PC-9 (cell line): ENCODE data around the gene APBA2. TPM values are rescaled to one million over a fixed set of nuclear protein-coding genes. Genes with fewer than 3 reads are reported as not detected.

ENCODE experiments used
- BruUV-seq: library from RNA; stranded (reverse); fragments of 400-500 nt; replicated peaks from 2 replicates; lab custom pipeline; 2021; lab: Mats Ljungman, UMichigan
- CTCF ChIA-PET: fragments of 300-600 bp; sonication (Branson Sonifier 250); formaldehyde crosslinking; loops from one replicate; lab custom pipeline; 2022; ENCODE audit warnings: antibody characterized with exemption; lab: Charles Lee
- POLR2A ChIA-PET: fragments of 300-600 bp; sonication (Branson Sonifier 250); formaldehyde crosslinking; loops from one replicate; lab custom pipeline; 2022; ENCODE audit warnings: antibody characterized with exemption; ENCODE audit not compliant: unreplicated experiment; lab: Charles Lee
- DNase-seq, 2 experiments: peaks; one replicate each; pipeline versions ENCODE4 v3.0.0 to v3.0.0-alpha.2; 2015 to 2022; ENCODE audit warnings: mixed read lengths in 1 of 2
- H2AFZ ChIP-seq: fragments of 200-600 bp; sonication (generic); 2 replicates; pipeline ENCODE4 v1.8.1; 2017; ENCODE audit warnings: antibody characterized with exemption
- H3F3A ChIP-seq: fragments of 200-600 bp; sonication (generic); 2 replicates; pipeline ENCODE4 v1.8.1; 2017; ENCODE audit warnings: antibody characterized with exemption, mild to moderate bottlenecking, low read depth; ENCODE audit not compliant: insufficient read depth
- H3K27ac ChIP-seq: fragments of 200-600 bp; sonication (generic); 2 replicates; pipeline ENCODE4 v1.6.1; 2016; ENCODE audit warnings: mixed run types
- H3K27me3 ChIP-seq: fragments of 200-600 bp; sonication (generic); 2 replicates; pipeline ENCODE4 v1.6.1; 2016; ENCODE audit warnings: low read depth, mixed run types; ENCODE audit not compliant: insufficient read depth
- H3K36me3 ChIP-seq: fragments of 200-600 bp; sonication (generic); 2 replicates; pipeline ENCODE4 v1.6.1; 2016; ENCODE audit warnings: low read depth, mixed run types
- H3K4me1 ChIP-seq: fragments of 200-600 bp; sonication (generic); replicated peaks from 2 replicates; pipeline ENCODE4 v1.6.1; 2016; ENCODE audit warnings: mixed run types; ENCODE audit not compliant: insufficient read depth
- H3K4me2 ChIP-seq: fragments of 200-600 bp; sonication (generic); 2 replicates; pipeline ENCODE4 v1.6.1; 2017; ENCODE audit warnings: mixed run types
- H3K4me3 ChIP-seq: fragments of 200-600 bp; sonication (generic); 2 replicates; pipeline ENCODE4 v1.6.1; 2016; ENCODE audit warnings: mixed run types
- H3K79me2 ChIP-seq: fragments of 200-600 bp; sonication (generic); 2 replicates; pipeline ENCODE4 v1.6.1; 2017; ENCODE audit warnings: low read depth, mixed run types
- H3K9me2 ChIP-seq: fragments of 200-600 bp; sonication (generic); 2 replicates; pipeline ENCODE4 v1.8.1; 2017; ENCODE audit warnings: mild to moderate bottlenecking; ENCODE audit not compliant: insufficient read depth
- H3K9me3 ChIP-seq: fragments of 200-600 bp; sonication (generic); 2 replicates; pipeline ENCODE4 v1.8.1; 2016; ENCODE audit warnings: low read depth; ENCODE audit not compliant: insufficient read depth
- H4K20me1 ChIP-seq: fragments of 200-600 bp; sonication (generic); 2 replicates; pipeline ENCODE4 v1.8.1; 2017; ENCODE audit not compliant: insufficient read depth
- EZH2 ChIP-seq: fragments of 200-600 bp; sonication (generic); IDR thresholded peaks from 2 replicates; pipeline ENCODE4 v1.8.0; 2017; ENCODE audit warnings: antibody characterized with exemption, low read depth
- intact Hi-C: fragments of 100-400 bp; cut with micrococcal nuclease; formaldehyde crosslinking; loops from one replicate; pipeline ENCODE4 v1.10.0; 2022; ENCODE audit not compliant: unreplicated experiment
- total RNA-seq: library from RNA; stranded (reverse); gene quantifications from 2 replicates; pipeline ENCODE4 v1.2.3, GENCODE V29; 2021
- TF ChIP-seq, protein P1 (sequence below): fragments of 200-600 bp; sonication (generic); conservative IDR thresholded peaks from 2 replicates; pipeline ENCODE4 v1.6.1; 2017; ENCODE audit warnings: mixed run types, antibody characterized with exemption, mild to moderate bottlenecking, moderate library complexity

APBA2 gene
- total RNA-seq, 1 experiment from 2014 or later = not detected

DNA sequence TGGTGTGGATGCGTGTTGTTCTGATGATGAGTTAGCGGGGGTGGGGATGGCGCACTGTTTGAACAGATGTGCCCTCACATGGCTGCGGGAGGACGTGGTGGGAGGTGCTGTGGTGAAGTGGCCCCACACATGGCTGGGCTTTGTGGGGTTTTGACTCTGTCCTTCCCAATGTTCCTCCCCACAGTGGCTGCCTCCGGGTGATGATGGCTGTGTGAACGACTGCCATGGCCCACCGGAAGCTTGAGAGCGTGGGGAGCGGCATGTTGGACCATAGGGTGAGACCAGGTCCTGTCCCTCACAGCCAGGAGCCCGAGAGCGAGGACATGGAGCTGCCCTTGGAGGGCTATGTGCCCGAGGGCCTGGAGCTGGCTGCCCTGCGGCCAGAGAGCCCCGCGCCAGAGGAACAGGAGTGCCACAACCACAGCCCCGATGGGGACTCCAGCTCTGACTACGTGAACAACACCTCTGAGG lies 167.9 kb downstream of the APBA2 start:
- ChIA-PET CTCF (no interaction called here), POLR2A (no interaction called here)
- Histone ChIP-seq H3K4me3 (no peak overlapping the region), H3K79me2 (no peaks in the 10 kb centered on the region), H3K4me1 (no peaks in the 10 kb centered on the region), H3K27ac (no peak overlapping the region), H3K27me3 (peaks cover 11% of the 10 kb centered on the region), H3F3A (no peaks in the 10 kb centered on the region), H3K36me3 (no peaks in the 10 kb centered on the region), H2AFZ (no peak overlapping the region), H3K9me3 (no peaks in the 10 kb centered on the region), H3K9me2 (no peaks in the 10 kb centered on the region), H4K20me1 (no peaks in the 10 kb centered on the region), H3K4me2 (no peak overlapping the region)
- TF ChIP-seq, protein P1, sequence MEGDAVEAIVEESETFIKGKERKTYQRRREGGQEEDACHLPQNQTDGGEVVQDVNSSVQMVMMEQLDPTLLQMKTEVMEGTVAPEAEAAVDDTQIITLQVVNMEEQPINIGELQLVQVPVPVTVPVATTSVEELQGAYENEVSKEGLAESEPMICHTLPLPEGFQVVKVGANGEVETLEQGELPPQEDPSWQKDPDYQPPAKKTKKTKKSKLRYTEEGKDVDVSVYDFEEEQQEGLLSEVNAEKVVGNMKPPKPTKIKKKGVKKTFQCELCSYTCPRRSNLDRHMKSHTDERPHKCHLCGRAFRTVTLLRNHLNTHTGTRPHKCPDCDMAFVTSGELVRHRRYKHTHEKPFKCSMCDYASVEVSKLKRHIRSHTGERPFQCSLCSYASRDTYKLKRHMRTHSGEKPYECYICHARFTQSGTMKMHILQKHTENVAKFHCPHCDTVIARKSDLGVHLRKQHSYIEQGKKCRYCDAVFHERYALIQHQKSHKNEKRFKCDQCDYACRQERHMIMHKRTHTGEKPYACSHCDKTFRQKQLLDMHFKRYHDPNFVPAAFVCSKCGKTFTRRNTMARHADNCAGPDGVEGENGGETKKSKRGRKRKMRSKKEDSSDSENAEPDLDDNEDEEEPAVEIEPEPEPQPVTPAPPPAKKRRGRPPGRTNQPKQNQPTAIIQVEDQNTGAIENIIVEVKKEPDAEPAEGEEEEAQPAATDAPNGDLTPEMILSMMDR = no peak
- TF ChIP-seq EZH2 = no peak
- BruUV-seq = no TSS peak
- intact Hi-C loops = no loop called here
- DNase-seq = no peak

DNA sequence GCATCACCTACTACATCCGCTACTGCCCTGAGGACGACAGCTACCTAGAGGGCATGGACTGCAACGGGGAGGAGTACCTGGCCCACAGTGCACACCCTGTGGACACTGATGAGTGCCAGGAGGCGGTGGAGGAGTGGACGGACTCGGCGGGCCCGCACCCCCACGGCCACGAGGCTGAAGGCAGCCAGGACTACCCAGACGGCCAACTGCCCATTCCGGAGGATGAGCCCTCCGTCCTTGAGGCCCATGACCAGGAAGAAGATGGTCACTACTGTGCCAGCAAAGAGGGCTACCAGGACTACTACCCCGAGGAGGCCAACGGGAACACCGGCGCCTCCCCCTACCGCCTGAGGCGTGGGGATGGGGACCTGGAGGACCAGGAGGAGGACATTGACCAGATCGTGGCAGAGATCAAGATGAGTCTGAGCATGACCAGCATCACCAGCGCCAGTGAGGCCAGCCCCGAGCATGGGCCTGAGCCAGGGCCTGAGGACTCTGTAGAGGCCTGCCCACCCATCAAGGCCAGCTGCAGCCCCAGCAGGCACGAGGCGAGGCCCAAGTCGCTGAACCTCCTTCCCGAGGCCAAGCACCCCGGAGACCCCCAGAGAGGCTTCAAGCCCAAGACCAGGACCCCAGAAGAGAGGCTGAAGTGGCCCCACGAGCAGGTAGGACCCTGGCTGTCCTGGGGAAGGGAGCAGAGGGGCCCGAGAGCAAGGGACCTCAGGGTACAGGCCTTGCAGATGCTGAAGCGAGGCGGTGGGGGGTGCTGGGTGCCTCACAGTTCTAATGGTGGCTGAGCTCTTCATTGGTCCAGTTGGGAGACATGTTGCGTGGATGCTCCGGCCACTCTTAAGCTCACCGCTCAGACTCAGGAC lies 168.6 kb downstream of the APBA2 start:
- intact Hi-C loops = no loop called here
- TF ChIP-seq, protein P1 = no peak
- no peak for TF ChIP-seq EZH2
- ChIA-PET CTCF (no interaction called here), POLR2A (no interaction called here)
- Histone ChIP-seq H2AFZ (no peak overlapping the region), H3K79me2 (no peaks in the 10 kb centered on the region), H3K36me3 (no peaks in the 10 kb centered on the region), H3F3A (no peaks in the 10 kb centered on the region), H3K4me1 (no peaks in the 10 kb centered on the region), H3K27me3 (peaks cover 16% of the 10 kb centered on the region), H3K9me3 (no peaks in the 10 kb centered on the region), H3K4me2 (no peak overlapping the region), H3K27ac (no peak overlapping the region), H3K9me2 (no peaks in the 10 kb centered on the region), H4K20me1 (no peaks in the 10 kb centered on the region), H3K4me3 (no peak overlapping the region)
- no peak for DNase-seq
- no TSS peak for BruUV-seq

DNA sequence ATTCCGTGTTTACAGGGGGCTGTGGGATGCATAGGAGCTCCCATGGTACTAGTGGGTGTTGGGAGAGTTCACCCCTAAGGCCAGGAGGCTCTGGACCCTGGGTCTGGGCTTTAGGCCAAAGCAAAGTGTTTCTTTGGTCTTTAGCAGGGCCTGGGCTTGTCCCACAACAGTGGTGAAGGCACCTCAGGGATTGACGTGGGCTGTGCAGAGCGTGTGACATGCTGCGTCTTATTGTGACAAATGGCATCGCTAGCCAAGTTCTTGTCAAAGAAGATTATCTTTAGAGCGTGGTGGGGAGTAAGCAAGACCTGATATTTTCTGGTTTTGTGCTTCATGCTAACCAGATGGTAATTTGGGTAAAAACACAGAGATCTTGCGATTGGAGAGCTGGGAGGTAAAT lies 170.1 kb downstream of the APBA2 start:
- BruUV-seq = no TSS peak
- Histone ChIP-seq H3K4me3 (no peak overlapping the region), H4K20me1 (no peaks in the 10 kb centered on the region), H3K79me2 (no peaks in the 10 kb centered on the region), H3K9me3 (no peaks in the 10 kb centered on the region), H3K27ac (no peak overlapping the region), H3K4me1 (no peaks in the 10 kb centered on the region), H3K9me2 (no peaks in the 10 kb centered on the region), H2AFZ (no peak overlapping the region), H3K4me2 (no peak overlapping the region), H3K36me3 (no peaks in the 10 kb centered on the region), H3F3A (no peaks in the 10 kb centered on the region), H3K27me3 (peaks cover 25% of the 10 kb centered on the region)
- DNase-seq = no peak
- CTCF ChIA-PET = no interaction called here
- POLR2A ChIA-PET = no interaction called here
- intact Hi-C loops = no loop called here
- TF ChIP-seq EZH2 = no peak
- TF ChIP-seq, protein P1 = no peak
